ENCODE measurements around the gene IGSF23. TPM values are rescaled to one million over a fixed set of nuclear protein-coding genes. Genes with fewer than 3 reads are reported as not detected.

The IGSF23 gene
- total and polyA plus RNA-seq, 2 of the 13 experiments (the other 11 are each of a cell fraction or from before 2014, with no cell fraction given) = 2.3 to 8.8 TPM

DNA sequence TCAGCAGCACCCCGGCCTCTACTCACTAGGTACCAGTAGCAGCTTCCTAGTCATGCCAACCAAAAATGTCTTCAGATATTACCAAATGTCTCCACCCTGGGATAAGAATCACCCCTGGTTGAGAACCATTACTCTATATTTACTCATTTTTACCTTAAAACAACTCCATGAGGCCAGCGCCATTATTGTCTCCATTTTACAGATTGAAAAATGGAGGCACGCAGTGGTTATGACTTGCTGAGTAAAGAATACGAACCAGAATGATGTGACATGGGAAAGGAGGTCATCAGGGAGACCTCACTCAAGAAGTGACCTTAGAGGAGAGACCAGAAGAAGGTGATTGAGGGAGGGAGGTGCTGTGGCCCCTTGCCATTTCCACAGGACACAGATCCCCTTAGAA lies 60.1 kb downstream of the IGSF23 start:
- Histone ChIP-seq H4K20me1 (ENCODE audit: insufficient read depth, low read length) (no peaks in the 10 kb centered on the region), H3K79me2 (ENCODE audit: insufficient read depth, low read length) (no peaks in the 10 kb centered on the region), H3K4me3 (replicated peaks in 1 of 3; ENCODE audit: insufficient read depth in 1 of 3, low read depth in 2 of 3, low read length in 3 of 3) (no peak overlapping the region), H3K4me2 (ENCODE audit: low read depth, low read length) (no peak overlapping the region), H3K4me1 (ENCODE audit: insufficient read depth, low read length) (peaks cover 13% of the 10 kb centered on the region), H3K36me3 (replicated peaks in 1 of 2; ENCODE audit: control insufficient read depth in 1 of 2, insufficient read depth in 2 of 2, low read length in 2 of 2) (no peaks in the 10 kb centered on the region), H3K9me3 (ENCODE audit: low read length) (no peaks in the 10 kb centered on the region), H3K9ac (ENCODE audit: insufficient read depth, low read depth, low read length) (no peak overlapping the region), H2AFZ (ENCODE audit: low read length) (no peak overlapping the region), H3K27ac (ENCODE audit: extremely low read length, insufficient read depth, low read length) (no peak overlapping the region), H3K27me3 (ENCODE audit: control insufficient read depth in 1 of 2, insufficient read depth in 2 of 2, low read length in 2 of 2) (no peaks in the 10 kb centered on the region)
- no TSS peak for BruUV-seq (replicated peaks)
- in situ Hi-C loops (cut with HindIII; ENCODE audit: extremely low pct_ligation_motif_present, low pct_unique_long_range_greater_than_20kb) (no loop called here), intact Hi-C loops (cut with micrococcal nuclease; ENCODE audit: unreplicated experiment) (no loop called here)
- ChIA-PET POLR2A (no interaction called here), CTCF (ENCODE audit: low intra/inter-chr PET ratio, low total read pairs) (no interaction called here)
- FAIRE-seq (no peak), DNase-seq (ENCODE audit: low spot score) (no peak), ATAC-seq (no peak)
- 94% methylated on average over 4 of the region's 4 CpGs for WGBS (ENCODE audit: low lambda C conversion rate)
- TF ChIP-seq ZNF629 (CRISPR knock-in tag; conservative IDR thresholded peaks at IDR 0.05) (0 out of 2 replicates have a peak, but pooled peaks have one; percentile 38), SP5 (CRISPR knock-in tag; IDR thresholded peaks at IDR 0.05; ENCODE audit: borderline replicate concordance, low read depth) (no peak)
- TF ChIP-seq, protein P1, sequence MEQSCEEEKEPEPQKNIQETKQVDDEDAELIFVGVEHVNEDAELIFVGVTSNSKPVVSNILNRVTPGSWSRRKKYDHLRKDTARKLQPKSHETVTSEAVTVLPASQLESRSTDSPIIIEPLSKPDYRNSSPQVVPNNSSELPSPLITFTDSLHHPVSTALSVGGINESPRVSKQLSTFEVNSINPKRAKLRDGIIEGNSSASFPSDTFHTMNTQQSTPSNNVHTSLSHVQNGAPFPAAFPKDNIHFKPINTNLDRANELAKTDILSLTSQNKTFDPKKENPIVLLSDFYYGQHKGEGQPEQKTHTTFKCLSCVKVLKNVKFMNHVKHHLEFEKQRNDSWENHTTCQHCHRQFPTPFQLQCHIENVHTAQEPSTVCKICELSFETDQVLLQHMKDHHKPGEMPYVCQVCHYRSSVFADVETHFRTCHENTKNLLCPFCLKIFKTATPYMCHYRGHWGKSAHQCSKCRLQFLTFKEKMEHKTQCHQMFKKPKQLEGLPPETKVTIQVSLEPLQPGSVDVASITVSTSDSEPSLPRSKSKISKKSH (CRISPR knock-in tag; IDR thresholded peaks at IDR 0.05; ENCODE audit: borderline replicate concordance) = no peak
- TF ChIP-seq, protein P2, sequence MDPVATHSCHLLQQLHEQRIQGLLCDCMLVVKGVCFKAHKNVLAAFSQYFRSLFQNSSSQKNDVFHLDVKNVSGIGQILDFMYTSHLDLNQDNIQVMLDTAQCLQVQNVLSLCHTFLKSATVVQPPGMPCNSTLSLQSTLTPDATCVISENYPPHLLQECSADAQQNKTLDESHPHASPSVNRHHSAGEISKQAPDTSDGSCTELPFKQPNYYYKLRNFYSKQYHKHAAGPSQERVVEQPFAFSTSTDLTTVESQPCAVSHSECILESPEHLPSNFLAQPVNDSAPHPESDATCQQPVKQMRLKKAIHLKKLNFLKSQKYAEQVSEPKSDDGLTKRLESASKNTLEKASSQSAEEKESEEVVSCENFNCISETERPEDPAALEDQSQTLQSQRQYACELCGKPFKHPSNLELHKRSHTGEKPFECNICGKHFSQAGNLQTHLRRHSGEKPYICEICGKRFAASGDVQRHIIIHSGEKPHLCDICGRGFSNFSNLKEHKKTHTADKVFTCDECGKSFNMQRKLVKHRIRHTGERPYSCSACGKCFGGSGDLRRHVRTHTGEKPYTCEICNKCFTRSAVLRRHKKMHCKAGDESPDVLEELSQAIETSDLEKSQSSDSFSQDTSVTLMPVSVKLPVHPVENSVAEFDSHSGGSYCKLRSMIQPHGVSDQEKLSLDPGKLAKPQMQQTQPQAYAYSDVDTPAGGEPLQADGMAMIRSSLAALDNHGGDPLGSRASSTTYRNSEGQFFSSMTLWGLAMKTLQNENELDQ (CRISPR knock-in tag; IDR thresholded peaks at IDR 0.05; ENCODE audit: borderline replicate concordance) = no peak

DNA sequence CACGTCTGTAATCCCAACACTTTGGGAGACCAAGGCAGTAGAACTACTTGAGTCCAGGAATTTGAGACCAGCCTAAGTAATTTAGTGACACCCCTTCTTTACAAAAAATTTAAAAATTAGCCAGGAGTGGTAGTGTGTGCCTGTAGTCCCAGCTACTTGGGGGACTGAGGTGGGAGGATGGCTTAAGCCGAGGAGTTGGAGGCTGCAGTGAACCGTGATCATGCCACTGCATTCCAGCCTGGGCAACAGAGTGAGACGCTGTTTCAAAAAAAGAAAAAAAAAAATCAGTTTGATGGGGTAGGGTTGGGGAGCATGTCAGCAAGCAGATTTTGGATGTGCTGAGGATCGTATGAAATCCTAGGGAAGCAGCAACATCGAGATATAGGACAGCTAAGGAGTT lies 62.2 kb downstream of the IGSF23 start:
- H4K20me1 ChIP-seq (ENCODE audit: insufficient read depth, low read length) = no peaks in the 10 kb centered on the region
- DNase-seq (ENCODE audit: low spot score) = no peak
- H3K36me3 ChIP-seq (replicated peaks in 1 of 2; ENCODE audit: control insufficient read depth in 1 of 2, insufficient read depth in 2 of 2, low read length in 2 of 2) = no peaks in the 10 kb centered on the region
- no TSS peak for BruUV-seq (replicated peaks)
- no peak for FAIRE-seq
- 96% methylated on average over 6 of the region's 6 CpGs for WGBS (ENCODE audit: low lambda C conversion rate)
- no peak overlapping the region for H3K27ac ChIP-seq (ENCODE audit: extremely low read length, insufficient read depth, low read length)
- no peak for ATAC-seq
- ChIA-PET POLR2A (no interaction called here), CTCF (ENCODE audit: low intra/inter-chr PET ratio, low total read pairs) (no interaction called here)
- H3K9ac ChIP-seq (ENCODE audit: insufficient read depth, low read depth, low read length) = no peak overlapping the region
- H3K79me2 ChIP-seq (ENCODE audit: insufficient read depth, low read length) = no peaks in the 10 kb centered on the region
- H3K4me1 ChIP-seq (ENCODE audit: insufficient read depth, low read length) = 0 out of 2 replicates have a peak, but pooled peaks cover 6% of the 10 kb centered on the region
- intact Hi-C loops (cut with micrococcal nuclease; ENCODE audit: unreplicated experiment) = no loop called here
- no peaks in the 10 kb centered on the region for H3K27me3 ChIP-seq (ENCODE audit: control insufficient read depth in 1 of 2, insufficient read depth in 2 of 2, low read length in 2 of 2)
- no peak overlapping the region for H2AFZ ChIP-seq (ENCODE audit: low read length)
- H3K4me2 ChIP-seq (ENCODE audit: low read depth, low read length) = no peak overlapping the region
- no peak overlapping the region for H3K4me3 ChIP-seq (replicated peaks in 1 of 3; ENCODE audit: insufficient read depth in 1 of 3, low read depth in 2 of 3, low read length in 3 of 3)
- in situ Hi-C loops (cut with HindIII; ENCODE audit: extremely low pct_ligation_motif_present, low pct_unique_long_range_greater_than_20kb) = no loop called here
- H3K9me3 ChIP-seq (ENCODE audit: low read length) = no peaks in the 10 kb centered on the region
- no peak for TF ChIP-seq SETDB1 (CRISPR knock-in tag; IDR thresholded peaks at IDR 0.05; ENCODE audit: borderline replicate concordance)
- no peak for TF ChIP-seq GLI4 (CRISPR knock-in tag; IDR thresholded peaks at IDR 0.05; ENCODE audit: borderline replicate concordance)
- TF ChIP-seq ZFP36L1 (CRISPR knock-in tag; IDR thresholded peaks at IDR 0.05) = no peak
- TF ChIP-seq ZNF138 (CRISPR knock-in tag; IDR thresholded peaks at IDR 0.05; ENCODE audit: low read depth) = no peak
- TF ChIP-seq, protein P3, sequence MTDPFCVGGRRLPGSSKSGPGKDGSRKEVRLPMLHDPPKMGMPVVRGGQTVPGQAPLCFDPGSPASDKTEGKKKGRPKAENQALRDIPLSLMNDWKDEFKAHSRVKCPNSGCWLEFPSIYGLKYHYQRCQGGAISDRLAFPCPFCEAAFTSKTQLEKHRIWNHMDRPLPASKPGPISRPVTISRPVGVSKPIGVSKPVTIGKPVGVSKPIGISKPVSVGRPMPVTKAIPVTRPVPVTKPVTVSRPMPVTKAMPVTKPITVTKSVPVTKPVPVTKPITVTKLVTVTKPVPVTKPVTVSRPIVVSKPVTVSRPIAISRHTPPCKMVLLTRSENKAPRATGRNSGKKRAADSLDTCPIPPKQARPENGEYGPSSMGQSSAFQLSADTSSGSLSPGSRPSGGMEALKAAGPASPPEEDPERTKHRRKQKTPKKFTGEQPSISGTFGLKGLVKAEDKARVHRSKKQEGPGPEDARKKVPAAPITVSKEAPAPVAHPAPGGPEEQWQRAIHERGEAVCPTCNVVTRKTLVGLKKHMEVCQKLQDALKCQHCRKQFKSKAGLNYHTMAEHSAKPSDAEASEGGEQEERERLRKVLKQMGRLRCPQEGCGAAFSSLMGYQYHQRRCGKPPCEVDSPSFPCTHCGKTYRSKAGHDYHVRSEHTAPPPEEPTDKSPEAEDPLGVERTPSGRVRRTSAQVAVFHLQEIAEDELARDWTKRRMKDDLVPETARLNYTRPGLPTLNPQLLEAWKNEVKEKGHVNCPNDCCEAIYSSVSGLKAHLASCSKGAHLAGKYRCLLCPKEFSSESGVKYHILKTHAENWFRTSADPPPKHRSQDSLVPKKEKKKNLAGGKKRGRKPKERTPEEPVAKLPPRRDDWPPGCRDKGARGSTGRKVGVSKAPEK (CRISPR knock-in tag; IDR thresholded peaks at IDR 0.05; ENCODE audit: borderline replicate concordance) = no peak
- TF ChIP-seq RFX5 (IDR thresholded peaks at IDR 0.05; ENCODE audit: low read depth, low read length) = no peak
